HG02759 (cell line): ENCODE data around the gene LCORL.

Experiments
- ATAC-seq: cut with Tn5 transposase; IDR thresholded peaks from one replicate; pipeline ENCODE4 v1.9.1; 2021; ENCODE audit warnings: mild to moderate bottlenecking, moderate library complexity; ENCODE audit not compliant: unreplicated experiment

The LCORL gene

GRCh38 chr4:17939054-17939453, 82.5 kb downstream of the LCORL start:
- ATAC-seq = no peak

DNA sequence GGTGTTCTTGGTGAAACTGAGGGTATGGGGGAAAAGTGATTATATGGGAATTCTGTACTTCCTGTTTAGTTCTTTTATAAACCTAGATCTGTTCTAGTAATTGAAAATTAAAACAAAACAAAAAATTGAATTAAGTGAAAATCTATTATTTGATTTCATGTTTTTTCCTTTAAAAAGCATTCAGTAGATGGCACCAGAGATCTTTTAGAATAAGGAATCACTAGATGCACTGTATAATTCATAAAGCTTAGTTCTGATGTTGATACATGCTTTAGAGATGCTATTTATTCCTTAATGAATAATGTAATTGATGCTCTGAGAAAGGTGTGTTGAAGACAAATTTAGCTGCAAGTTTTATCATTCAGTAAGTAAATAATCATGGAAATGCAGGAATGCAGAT, 87.3 kb downstream of the LCORL start:
- no peak for ATAC-seq

- ATAC-seq = no peak
Observed at GRCh38 chr4:17933126-17933525, 88.4 kb downstream of the LCORL start.

DNA sequence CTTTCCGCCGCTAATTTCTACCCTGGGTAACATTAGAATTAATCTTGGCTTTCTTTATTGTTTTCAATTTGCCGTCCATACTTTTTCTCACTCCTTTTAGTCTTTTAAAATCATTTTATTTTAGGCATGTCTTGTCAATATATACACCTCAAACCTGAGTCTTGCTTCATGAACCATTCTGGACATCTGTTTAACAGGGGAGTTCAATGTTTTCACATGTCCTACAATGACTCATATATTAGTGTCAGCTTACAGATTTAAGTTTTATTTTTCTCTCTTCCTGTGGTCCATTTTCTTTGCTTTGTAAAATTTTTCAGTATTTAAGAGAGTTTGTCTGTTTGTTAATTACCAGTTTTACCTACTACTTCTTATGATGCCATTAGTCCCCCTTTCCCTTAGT, 89.5 kb downstream of the LCORL start:
- no peak for ATAC-seq

DNA sequence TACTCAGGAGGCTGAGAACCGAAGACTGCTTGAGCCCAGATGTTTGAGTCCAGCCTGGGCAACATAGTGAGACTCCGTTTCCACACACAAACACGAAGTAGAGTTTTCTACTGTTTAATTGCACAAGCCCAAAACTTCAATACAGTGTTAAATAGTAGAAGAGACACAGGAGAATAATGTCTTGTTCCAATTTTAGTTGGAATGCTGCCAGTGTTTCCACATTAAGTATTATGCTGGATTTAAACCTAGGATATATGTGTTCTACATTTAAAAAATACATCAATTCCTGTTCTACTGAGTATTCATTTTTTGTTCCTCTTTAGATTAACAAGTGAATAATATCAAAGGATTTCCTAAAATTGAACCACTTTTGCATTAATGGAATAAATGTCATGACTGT, 91.3 kb downstream of the LCORL start:
- no peak for ATAC-seq

DNA sequence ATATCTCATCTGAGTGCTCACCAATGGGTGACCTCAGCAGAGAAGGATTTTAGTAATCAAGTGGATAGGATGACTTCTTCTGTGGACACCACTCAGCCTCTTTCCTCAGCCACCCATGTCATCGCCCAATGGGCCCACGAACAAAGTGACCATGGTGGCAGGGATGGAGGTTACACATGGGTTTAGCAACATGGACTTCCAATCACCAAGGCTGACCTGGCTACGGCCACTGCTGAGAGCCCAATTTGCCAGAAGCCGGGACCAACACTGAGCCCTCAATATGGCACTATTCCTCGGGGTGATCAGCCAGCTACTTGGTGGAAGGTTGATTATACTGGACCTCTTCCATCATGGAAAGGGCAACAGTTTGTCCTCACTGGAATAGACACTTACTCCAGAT, 97.4 kb downstream of the LCORL start:
- no peak for ATAC-seq

GRCh38 chr4:17921451-17921850, 100.1 kb downstream of the LCORL start:
- no peak for ATAC-seq

DNA sequence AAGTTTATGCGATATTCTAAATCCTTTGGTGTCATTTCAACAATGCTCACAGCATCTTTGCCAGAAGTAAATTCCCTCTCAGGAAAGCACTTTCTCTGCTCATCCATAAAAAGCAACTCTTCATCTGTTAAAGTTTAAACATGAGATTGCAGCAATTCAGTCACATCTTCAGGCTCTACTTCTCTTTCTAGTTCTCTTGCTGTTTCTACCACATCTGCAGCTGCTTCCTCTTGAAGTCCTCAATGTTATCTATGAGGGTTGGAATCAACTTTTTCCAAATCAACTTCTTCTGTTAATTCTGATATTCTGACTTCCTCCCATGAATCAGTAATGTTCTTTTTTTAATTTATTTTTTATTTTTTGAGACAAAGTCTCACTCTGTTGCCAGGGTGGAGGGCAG, 100.9 kb downstream of the LCORL start:
- ATAC-seq = no peak

GRCh38 chr4:17915439-17915838, 106.1 kb downstream of the LCORL start:
- ATAC-seq = no peak

DNA sequence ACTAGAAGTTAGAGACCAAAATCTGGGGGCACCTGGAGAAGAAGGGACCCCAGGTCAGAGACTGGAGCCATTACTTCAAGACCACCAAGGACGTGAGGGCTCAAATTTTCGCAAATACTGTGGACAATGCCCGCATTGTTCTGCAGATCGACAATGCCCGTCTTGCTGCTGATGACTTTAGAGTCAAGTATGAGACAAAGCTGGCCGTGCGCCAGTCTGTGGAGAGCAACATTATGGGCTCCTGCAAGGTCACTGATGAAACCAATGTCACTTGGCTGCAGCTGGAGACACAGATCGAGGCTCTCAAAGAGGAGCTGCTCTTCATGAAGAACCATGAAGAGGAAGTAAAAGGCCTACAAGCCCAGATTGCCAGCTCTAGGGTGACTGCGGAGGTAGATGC, 109.5 kb downstream of the LCORL start:
- no peak for ATAC-seq

GRCh38 chr4:17911608-17912007, 109.9 kb downstream of the LCORL start:
- no peak for ATAC-seq

GRCh38 chr4:17898553-17899055, 123.0 kb downstream of the LCORL start:
- ATAC-seq = no peak

DNA sequence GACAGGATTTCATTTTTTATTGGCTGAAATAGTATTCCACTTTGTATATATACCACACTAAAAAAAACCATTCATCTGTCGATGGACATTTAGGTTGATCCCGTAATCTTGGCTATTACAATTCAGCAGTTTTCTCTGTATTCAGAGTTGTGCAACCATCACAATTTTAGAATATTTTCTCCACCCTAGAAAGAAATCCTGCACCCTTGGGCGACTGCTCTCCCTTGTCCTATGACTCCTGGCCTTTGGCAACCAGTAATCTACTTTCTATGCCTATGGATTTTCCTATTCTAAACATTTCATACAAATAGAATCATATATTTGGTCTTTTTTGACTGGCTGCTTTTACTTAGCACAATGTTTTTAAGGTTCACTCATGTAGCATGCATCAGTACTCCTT, 126.1 kb downstream of the LCORL start:
- ATAC-seq = no peak

DNA sequence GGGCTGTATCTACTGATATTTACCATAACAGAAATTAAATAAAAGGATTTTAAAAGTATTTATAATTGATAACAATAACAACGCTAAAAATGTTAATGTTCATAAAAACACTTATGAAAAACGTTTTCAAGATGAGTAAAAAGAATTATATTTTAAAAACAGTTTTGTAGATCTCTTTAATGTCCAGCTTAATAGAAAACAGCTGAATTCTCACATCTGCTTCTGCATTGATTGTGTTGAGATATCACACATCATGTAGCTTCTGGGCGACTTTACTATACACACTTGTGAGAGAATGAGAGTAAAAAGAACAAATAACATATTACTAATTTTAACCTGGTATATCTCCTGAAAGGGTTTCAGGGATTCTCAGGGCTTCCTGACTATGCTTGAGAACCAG, 127.1 kb downstream of the LCORL start:
- no peak for ATAC-seq

DNA sequence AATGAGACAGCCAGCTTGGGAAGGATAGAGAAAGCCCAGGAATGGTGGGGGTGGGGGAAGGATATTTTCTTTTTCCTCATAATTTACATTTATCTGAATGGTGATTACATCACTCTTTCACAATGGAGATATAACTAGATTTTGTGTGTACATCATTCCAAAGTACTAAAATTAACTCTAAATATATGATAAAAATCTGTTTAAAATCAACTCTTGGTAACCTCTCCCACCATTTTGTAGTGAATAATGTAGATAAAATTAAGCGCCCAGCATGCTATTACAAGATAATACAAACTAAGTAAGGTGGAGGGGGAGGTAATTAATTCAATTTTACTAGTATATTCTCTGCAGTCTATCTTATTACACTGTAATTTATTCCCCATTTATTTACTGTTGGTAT, 131.9 kb downstream of the LCORL start:
- ATAC-seq = no peak

- no peak for ATAC-seq
Observed at GRCh38 chr4:17884511-17884910, 137.0 kb downstream of the LCORL start.

DNA sequence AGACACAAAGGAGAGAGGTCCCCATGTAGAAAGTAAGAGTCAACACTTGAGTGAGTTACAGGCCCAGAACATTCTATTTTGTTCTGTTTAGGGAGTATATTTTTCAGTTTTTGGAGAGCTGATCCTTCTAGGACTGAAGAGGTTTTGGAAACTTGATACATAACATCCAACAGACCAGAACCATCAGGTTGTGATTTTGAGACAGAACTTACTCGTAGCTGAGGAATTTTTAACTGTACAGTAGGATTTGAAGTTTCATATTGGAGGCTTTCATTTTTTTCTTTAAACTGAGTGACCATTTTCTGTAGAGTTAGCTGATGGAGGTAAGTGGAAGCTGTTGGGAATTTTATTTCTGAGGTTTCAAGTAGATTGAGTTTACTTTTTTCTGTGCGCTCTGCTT, 137.5 kb downstream of the LCORL start:
- ATAC-seq = no peak

DNA sequence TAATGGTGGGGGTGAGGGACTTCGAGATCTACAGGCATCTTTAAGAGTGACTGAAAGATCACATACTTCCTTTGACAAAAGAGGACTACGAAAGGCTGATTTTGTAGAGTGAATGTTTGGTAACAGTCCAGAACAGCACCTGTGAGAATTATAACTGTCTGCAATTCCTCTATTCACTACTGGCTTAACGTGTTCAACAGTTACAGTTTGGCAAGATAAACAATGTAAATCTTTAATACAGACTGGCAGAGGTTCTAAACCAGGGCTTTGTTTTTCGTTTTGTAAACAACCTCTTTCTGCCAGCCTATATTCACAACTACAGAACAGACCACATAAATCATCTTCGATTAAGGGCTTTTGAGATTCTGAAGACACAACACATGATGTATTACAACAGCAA, 143.9 kb downstream of the LCORL start:
- no peak for ATAC-seq

GRCh38 chr4:17876943-17877342, 144.6 kb downstream of the LCORL start:
- no peak for ATAC-seq

DNA sequence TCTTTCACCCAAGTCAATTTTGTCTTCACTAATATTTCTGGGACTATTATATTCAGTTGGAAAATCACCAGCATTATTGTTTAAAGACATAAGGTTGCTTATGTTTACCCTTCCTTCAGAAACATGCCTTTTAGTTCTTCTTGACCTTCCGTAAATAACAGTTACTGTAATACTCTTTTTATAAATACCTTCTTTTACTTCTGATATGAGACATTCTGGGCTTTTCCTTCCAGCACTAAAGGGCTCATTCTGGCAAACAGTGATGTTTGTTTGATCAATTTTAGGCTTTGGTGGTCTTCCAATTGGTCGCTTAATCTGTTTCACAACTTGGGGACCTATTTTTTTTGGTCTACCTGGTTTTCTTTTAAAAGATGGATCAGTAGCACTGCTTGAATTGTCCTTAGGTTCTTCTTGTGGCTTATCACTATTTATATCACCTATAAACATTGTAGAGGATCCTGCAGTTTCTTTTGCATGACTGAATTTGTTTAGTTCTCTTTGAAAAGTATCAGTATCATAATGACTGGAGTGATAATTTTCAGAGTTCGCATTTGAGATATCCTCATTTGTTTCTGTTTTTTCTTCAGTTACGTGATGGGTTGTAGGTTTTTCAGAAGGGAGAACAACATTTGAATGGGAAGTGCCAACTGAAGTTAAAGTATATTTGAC, 146.0 kb downstream of the LCORL start:
- peak; percentile 92 for ATAC-seq

DNA sequence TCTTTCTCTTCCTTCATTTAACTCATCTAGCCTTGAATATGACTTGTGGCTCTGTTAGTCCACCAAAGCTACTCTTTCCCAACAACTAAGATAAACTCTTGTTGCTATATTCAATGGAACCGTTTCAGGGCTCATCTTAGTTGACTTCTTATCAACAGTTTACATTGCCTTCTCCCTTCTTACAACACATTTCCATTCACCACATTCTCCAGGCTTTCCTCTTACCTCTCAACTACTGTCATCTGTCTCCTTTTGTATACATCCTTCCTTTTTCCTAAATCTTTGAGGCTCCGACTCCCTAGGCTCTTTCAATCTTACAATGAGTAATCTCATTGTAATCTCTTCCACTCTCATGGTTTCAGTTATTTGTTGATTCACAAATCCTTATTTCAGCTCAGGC, 152.2 kb downstream of the LCORL start:
- no peak for ATAC-seq

DNA sequence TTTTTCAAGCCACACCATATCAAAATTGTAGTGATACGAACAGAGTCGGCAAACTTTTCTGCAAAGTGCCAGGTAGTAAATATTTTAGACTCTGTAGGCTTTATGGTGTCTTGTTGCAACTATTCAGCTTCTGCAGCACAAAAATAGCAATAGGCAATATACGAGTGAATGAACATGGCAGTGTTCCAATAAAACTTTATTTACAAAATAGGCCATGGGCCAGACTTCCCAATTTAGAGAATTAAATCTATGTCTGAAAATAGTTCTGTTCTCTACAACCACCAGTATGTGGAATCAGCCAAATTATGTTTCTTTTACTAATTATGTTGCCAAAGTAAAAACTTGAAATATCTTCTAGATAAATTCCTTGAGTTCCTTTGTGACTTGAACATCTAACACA, 154.3 kb downstream of the LCORL start:
- ATAC-seq = no peak

- no peak for ATAC-seq
Observed at GRCh38 chr4:17866810-17867209, 154.7 kb downstream of the LCORL start.
